Skin epidermis (tissue), 12 donors: ENCODE data around the gene SPTBN4.
"Not testable (repeated sequence)": the region's sequence is repeated elsewhere in the genome, so short reads cannot be mapped to it uniquely, and the experiment has no call there.

Experiments used
- H3K27ac ChIP-seq, 21 experiments: fragments of 200-600 bp; sonication (generic) in 11 of 21; one replicate each; pipeline ENCODE4 v1.5.0; 2020; ENCODE audit warnings: mild to moderate bottlenecking in 3 of 21, inconsistent platforms in 2 of 21, moderate library complexity in 2 of 21
- H3K4me3 ChIP-seq, 7 experiments: fragments of 200-600 bp; sonication (generic) in 2 of 7; one replicate each; pipeline ENCODE4 v1.5.0; 2020; ENCODE audit warnings: inconsistent platforms in 2 of 7, mild to moderate bottlenecking in 2 of 7, moderate library complexity in 1 of 7

The SPTBN4 gene

GRCh38 chr19:40460185-40460584 is 6.6 kb upstream of the SPTBN4 start:
- H3K4me3 ChIP-seq: no peak overlapping the region
- no peak overlapping the region for H3K27ac ChIP-seq

DNA sequence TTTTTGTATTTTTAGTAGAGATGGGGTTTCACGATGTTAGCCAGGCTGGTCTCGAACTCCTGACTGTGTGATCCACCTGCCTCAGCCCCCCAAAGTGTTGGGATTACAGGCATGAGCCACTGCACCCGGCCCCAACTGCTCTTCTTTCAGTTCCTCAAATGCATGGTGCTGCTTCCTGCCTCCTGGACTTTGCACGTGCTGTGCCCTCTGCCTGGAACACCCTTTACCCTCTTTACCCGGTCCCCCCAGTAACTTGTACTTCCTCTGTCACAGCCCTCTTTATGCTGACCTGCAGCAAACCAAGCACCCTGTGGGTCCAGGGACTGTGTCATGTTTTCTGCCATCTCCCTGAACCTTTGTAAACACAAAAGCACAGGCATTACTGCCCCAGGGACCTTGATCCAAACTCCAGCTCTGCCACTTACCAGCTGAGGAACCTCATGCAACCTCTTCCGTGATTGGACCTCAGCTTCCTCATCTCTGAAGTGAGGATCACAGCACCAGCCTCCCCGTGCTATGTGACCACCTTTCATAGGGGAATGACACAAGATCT is 5.1 kb upstream of the SPTBN4 start:
- Histone ChIP-seq H3K27ac (no peak overlapping the region), H3K4me3 (no peak overlapping the region)

- H3K27ac ChIP-seq: peak overlapping the region in 15 of 21 experiments; percentile 6 to 95 (median 82)
- not testable (repeated sequence) for H3K4me3 ChIP-seq
Measured at GRCh38 chr19:40463587-40464037, 3.2 kb upstream of the SPTBN4 start.

DNA sequence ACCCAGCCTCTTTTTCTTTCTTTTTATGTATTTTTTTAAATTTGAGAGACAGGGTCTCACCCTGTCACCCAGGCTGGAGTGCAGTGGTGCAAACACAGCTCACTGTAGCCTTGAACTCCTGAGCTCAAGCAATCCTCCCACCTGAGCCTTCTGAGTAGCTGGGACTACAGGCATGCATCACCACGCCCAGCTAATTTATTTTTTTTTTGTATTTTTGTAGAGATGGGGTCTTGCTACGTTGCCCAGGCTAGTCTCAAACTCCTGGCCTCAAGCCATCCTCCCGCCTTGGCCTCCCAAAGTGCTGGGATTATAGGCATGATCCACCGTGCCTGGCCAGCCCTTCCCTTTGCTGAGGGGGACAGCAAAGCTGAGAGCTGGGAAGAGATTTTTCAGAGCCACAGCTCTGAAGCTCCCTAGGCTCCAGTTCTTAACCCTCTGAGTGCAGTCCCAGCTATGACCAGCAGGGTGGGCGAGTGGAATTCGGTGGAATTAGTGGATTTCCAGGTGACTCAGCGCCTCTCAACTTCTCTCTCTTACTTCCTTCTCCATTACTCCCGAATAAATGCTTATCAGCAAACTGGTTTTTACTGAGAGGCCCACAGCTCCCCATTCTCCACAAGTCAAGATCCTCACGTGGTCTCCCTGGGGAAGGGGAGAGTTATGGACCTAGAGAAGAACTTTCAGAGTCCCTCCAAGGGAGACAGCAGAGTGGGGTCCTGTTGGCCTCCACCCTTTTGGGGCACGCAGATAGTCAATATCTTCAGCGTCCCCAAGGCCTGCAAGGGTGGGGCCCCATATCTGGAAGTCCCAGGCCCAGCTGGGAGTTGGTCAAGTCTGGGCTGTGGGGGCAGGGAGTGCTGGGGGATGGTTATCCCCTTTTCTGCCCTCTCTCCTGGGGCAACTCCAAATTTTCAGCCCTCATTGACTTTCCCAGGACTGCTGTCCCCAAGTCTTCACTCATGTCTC is 2.5 kb upstream of the SPTBN4 start:
- Histone ChIP-seq H3K27ac (peak overlapping the region in 20 of 21 experiments; percentile 22 to 95 (median 88)), H3K4me3 (peak overlapping the region in 6 of 7 experiments; percentile 60 to 80 (median 70))

DNA sequence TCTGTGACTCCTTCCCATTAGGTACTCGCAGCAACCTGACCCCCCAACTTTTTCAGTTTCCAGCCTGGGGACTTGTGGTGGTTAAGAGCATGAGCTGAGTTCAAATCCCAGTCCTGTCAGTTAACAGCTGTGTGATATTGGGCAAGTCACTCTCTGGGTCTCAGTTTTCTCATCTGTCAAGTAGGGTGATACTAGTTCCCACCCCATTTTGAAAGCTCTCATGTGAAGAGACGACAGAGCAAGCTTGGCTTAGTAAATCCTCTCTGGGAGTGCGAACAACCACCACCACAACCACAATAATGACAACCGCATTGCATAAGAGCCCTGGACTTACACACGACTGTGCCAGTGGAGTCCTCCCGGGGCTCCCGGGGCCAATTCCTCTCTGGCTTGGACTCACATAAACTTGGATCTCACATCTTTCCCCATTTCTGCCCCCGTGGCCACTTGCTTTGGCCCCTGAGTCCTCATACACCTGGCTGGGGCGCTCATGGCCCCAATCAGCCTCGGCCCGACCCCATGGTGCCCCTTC is 1.7 kb upstream of the SPTBN4 start:
- Histone ChIP-seq H3K27ac (peak overlapping the region in 20 of 21 experiments; percentile 77 to 95 (median 88)), H3K4me3 (peak overlapping the region; percentile 60 to 80 (median 70))

GRCh38 chr19:40465557-40466218 is 1.1 kb upstream of the SPTBN4 start, which contains the start of gene BLVRB:
TSS of gene BLVRB (minus strand) at chr19:40465745. CDS start at chr19:40465688, 57 bp downstream.
- Histone ChIP-seq H3K4me3 (peak within 1 kb of the TSS; percentile 60 to 80 (median 70)), H3K27ac (peak within 1 kb of the TSS in 20 of 21 experiments; percentile 77 to 95 (median 88))

- peak overlapping the region in 10 of 21 experiments; percentile 3 to 85 (median 56) for H3K27ac ChIP-seq
- H3K4me3 ChIP-seq: peak overlapping the region; percentile 28 to 80 (median 69)
Measured at GRCh38 chr19:40466219-40466984, 399 bp upstream of the SPTBN4 start.

GRCh38 chr19:40469011-40469410 is 2.2 kb downstream of the SPTBN4 start:
- H3K4me3 ChIP-seq: no peak overlapping the region

DNA sequence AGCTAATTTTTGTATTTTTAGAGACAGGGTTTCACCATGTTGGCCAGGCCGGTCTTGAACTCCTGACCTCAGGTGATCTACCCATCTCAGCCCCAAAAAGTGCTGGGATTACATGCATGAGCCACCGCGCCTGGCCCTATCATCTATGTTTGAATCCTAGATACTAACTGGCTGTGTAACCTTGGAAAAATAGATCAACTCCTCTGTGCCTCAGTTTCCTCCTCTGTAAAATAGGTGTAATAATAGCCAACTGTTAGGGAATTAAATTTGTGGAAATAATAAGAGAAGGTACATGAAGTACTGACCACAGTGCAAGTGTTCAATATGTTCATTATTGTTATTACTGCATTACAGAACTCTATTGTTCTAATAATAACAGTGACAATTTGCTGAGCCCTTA is 4.3 kb downstream of the SPTBN4 start:
- no peak overlapping the region for H3K27ac ChIP-seq
- no peak overlapping the region for H3K4me3 ChIP-seq

More at GRCh38 chr19:40469011-40469410, 2.2 kb downstream of the SPTBN4 start:
- no peak overlapping the region for H3K27ac ChIP-seq

DNA sequence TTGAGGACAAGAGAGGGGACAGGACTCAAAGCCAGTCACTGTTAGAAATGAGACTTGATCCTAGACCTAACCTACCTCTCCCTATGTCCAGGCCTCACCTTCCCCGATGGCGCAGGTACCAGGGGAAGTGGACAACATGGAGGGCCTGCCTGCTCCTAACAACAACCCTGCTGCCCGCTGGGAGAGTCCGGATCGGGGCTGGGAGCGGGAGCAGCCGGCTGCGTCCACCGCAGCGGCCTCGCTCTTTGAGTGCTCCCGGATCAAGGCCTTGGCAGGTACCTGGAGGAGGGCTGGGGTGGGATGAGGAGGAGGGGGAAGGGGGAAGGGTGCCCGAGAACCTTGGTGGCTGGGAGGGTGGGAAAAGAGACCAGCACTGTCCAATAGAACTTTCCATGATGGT is 5.7 kb downstream of the SPTBN4 start:
- no peak overlapping the region for H3K27ac ChIP-seq
- no peak overlapping the region for H3K4me3 ChIP-seq

DNA sequence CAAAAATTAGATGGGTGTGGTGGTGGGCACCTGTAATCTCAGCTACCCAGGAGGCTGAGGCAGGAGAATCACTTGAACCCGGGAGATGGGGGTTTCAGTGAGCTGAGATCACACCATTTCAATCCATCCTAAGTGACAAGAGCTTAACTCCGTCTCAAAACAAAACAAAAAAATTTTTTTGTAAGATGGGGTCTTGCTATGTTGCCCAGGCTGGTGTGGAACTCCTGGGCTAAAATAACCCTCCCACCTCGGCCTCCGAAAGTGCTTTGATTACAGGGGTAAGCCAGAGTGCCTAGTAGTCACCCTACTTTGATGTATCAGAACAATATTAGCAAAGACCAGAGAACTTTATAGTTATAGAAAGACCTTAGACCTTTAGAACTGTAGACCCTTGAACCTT is 7.9 kb downstream of the SPTBN4 start:
- Histone ChIP-seq H3K27ac (no peak overlapping the region), H3K4me3 (no peak overlapping the region)

- not testable (repeated sequence) for H3K27ac ChIP-seq, H3K4me3 ChIP-seq
Measured at GRCh38 chr19:40475878-40476644, 9.3 kb downstream of the SPTBN4 start.

DNA sequence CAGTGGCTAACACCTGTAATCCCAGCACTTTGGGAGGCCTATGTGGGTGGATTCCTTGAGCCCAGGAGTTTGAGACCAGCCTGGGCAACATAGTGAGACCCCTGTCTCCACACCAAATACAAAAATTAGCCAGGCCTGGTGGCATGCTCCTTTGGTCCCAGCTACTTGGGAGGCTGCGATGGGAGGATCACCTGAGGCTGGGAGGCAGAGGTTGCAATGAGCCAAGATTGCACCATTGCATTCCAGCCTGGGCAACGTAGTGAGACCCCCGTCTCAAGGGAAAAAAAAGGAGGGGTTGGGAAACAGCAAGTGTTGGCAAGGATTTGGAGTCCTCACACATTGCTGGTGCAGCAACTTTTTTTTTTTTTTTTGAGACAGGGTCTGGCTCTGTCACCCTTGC is 19.2 kb downstream of the SPTBN4 start:
- H3K27ac ChIP-seq: no peak overlapping the region
- H3K4me3 ChIP-seq: no peak overlapping the region

DNA sequence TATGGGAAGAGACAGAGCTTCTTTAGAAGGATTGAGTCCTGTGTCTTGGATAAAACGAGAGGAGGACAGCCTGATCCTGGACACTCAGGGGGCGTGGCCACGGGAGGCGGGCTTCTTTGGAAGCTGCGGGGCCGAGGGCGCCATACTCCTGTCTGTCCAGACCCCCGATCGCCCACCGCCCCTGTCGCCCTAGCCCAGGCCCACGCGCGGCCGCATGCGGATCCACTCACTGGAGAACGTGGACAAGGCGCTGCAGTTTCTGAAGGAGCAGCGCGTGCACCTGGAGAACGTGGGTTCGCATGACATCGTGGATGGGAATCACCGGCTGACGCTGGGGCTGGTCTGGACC is 23.1 kb downstream of the SPTBN4 start:
- Histone ChIP-seq H3K27ac (no peak overlapping the region), H3K4me3 (no peak overlapping the region)

DNA sequence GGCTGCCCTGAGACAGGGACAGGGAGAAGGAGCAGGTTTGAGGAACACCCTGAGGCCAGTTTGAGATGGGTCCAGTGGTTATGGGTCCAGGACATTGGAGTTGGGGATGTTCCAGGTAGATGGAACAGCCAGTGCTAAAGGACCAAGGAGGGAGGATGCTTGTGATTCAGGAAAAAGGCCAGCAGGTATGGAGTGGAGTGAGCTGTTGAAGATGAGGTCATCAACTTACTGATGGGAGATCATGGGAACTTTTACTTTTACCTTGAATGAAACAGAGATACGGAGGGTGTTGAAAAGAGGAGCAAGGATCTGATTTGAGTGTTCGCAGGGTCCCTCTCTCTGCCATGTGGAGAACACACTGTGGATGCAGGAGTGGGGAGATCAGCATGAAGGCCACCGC is 25.5 kb downstream of the SPTBN4 start:
- Histone ChIP-seq H3K4me3 (no peak overlapping the region), H3K27ac (no peak overlapping the region)

DNA sequence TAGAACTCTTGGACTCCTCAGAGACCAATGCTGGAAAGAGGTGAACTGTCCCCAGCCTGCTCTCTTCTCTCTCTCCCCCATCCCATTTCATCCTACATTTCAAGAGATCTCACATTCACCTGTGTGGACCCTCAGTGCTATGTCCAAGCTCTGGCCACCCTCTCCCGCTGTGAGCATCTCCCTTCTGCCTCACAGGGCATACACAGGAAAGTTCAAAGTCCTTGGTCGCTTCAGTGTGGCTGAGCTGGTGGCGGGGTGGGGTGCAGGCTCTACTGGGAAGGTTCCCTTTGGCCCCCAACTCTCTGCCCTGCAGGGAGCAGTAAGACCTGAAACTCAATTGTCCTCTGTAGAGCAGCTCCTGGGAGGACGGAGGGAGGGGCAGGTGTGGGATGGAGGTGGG is 27.0 kb downstream of the SPTBN4 start:
- H3K27ac ChIP-seq: no peak overlapping the region

GRCh38 chr19:40494191-40494838 is 27.5 kb downstream of the SPTBN4 start:
- H3K27ac ChIP-seq: no peak overlapping the region
- H3K4me3 ChIP-seq: no peak overlapping the region

More for the DNA sequence above, 27.0 kb downstream of the SPTBN4 start:
- no peak overlapping the region for H3K4me3 ChIP-seq

- no peak overlapping the region for H3K4me3 ChIP-seq
- H3K27ac ChIP-seq: no peak overlapping the region
Measured at GRCh38 chr19:40497214-40497613, 30.4 kb downstream of the SPTBN4 start.
